OCI-LY7 (cell line): ENCODE measurements around the gene NRBF2. TPM values are rescaled to one million over a fixed set of nuclear protein-coding genes. Genes with fewer than 3 reads are reported as not detected.

Experiments
- BruUV-seq: library from RNA; stranded (reverse); fragments of 400-500 nt; replicated peaks from 2 replicates; lab custom pipeline; 2021; lab: Mats Ljungman, UMichigan
- CTCF ChIA-PET: fragments of 300-600 bp; sonication (Branson Sonifier 250); formaldehyde crosslinking; loops from one replicate; lab custom pipeline; 2022; ENCODE audit warnings: antibody characterized with exemption; ENCODE audit not compliant: unreplicated experiment; lab: Charles Lee
- POLR2A ChIA-PET: fragments of 300-600 bp; sonication (Branson Sonifier 250); formaldehyde crosslinking; loops from one replicate; lab custom pipeline; 2022; ENCODE audit warnings: antibody characterized with exemption; lab: Charles Lee
- DNase-seq: peaks from one replicate; pipeline ENCODE4 v3.0.0-alpha.2; 2015; ENCODE audit warnings: low spot score
- H2AFZ ChIP-seq: fragments of 200-600 bp; sonication (generic), shearing (Covaris generic); 2 replicates; pipeline ENCODE4 v1.6.1; 2014; ENCODE audit warnings: mild to moderate bottlenecking, antibody characterized with exemption, low read length, moderate library complexity
- H3K27ac ChIP-seq: fragments of 200-600 bp; sonication (generic); 2 replicates; pipeline ENCODE4 v1.5.1; 2014; ENCODE audit warnings: mixed run types, low read depth, mild to moderate bottlenecking, moderate library complexity, low read length, inconsistent platforms; ENCODE audit not compliant: poor library complexity, severe bottlenecking
- H3K36me3 ChIP-seq: fragments of 200-600 bp; sonication (generic); 2 replicates; pipeline ENCODE4 v1.6.1; 2014; ENCODE audit warnings: mild to moderate bottlenecking, antibody characterized with exemption, low read length, moderate library complexity, mixed read lengths; ENCODE audit not compliant: insufficient read depth
- H3K4me1 ChIP-seq: fragments of 200-600 bp; sonication (generic); 2 replicates; pipeline ENCODE4 v1.5.1; 2014; ENCODE audit warnings: mild to moderate bottlenecking, low read length; ENCODE audit not compliant: insufficient read depth, poor library complexity, severe bottlenecking
- H3K4me2 ChIP-seq: fragments of 200-600 bp; sonication (generic); 2 replicates; pipeline ENCODE4 v1.6.1; 2014; ENCODE audit warnings: mild to moderate bottlenecking, low read length
- H3K4me3 ChIP-seq: fragments of 200-600 bp; sonication (generic); 2 replicates; pipeline ENCODE4 v1.5.1; 2014; ENCODE audit warnings: mild to moderate bottlenecking, low read depth, low read length; ENCODE audit not compliant: poor library complexity, severe bottlenecking
- H3K79me2 ChIP-seq: fragments of 200-600 bp; sonication (generic); 2 replicates; pipeline ENCODE4 v1.6.1; 2016; ENCODE audit warnings: low read depth, mild to moderate bottlenecking, low read length, moderate library complexity, mixed read lengths; ENCODE audit not compliant: insufficient read depth
- H3K9me2 ChIP-seq: fragments of 200-600 bp; sonication (generic); 2 replicates; pipeline ENCODE4 v1.6.1; 2016; ENCODE audit warnings: mild to moderate bottlenecking, low read length, mixed read lengths; ENCODE audit not compliant: insufficient read depth
- H3K9me3 ChIP-seq: fragments of 200-600 bp; sonication (generic); 2 replicates; pipeline ENCODE4 v1.6.1; 2014; ENCODE audit warnings: mild to moderate bottlenecking, mixed run types, low read length, mixed read lengths
- H4K20me1 ChIP-seq: fragments of 200-600 bp; sonication (generic); 2 replicates; pipeline ENCODE4 v1.6.1; 2014; ENCODE audit warnings: mild to moderate bottlenecking, antibody characterized with exemption, low read length, moderate library complexity, mixed read lengths; ENCODE audit not compliant: insufficient read depth
- CTCF ChIP-seq: fragments of 200-600 bp; sonication (generic); conservative IDR thresholded peaks from 2 replicates; pipeline ENCODE4 v1.5.1; 2014; ENCODE audit warnings: mild to moderate bottlenecking, antibody characterized with exemption, low read length, moderate library complexity, mixed read lengths
- EZH2phosphoT487 ChIP-seq: fragments of 200-600 bp; sonication (generic); IDR thresholded peaks from 2 replicates; pipeline ENCODE4 v1.6.1; 2018; ENCODE audit warnings: low read depth, borderline replicate concordance, mild to moderate bottlenecking, mixed run types, antibody characterized with exemption, low read length, moderate library complexity, mixed read lengths
- intact Hi-C: fragments of 100-400 bp; cut with micrococcal nuclease; formaldehyde crosslinking; loops from one replicate; pipeline ENCODE4 v1.10.0; 2022; ENCODE audit not compliant: unreplicated experiment
- total RNA-seq, 2 experiments: library from RNA; depleted of rRNA in 1 of 2; stranded (reverse); fragments of >200 nt in 1 of 2; shearing (Covaris generic) in 1 of 2; gene quantifications; 2 replicates each; pipeline ENCODE4 v1.2.3, GENCODE V29; 2014 to 2022

Gene NRBF2
- total RNA-seq, 2 experiments from 2014 or later = 14.2 to 20.7 TPM

GRCh38 chr10:63142136-63142535 is 9.0 kb downstream of the NRBF2 start:
- no peak overlapping the region for H3K27ac ChIP-seq
- H3K79me2 ChIP-seq = peaks cover 91% of the 10 kb centered on the region
- no peaks in the 10 kb centered on the region for H3K4me1 ChIP-seq
- H3K9me2 ChIP-seq = no peaks in the 10 kb centered on the region
- CTCF ChIA-PET = no interaction called here
- no peak overlapping the region for H2AFZ ChIP-seq
- no TSS peak for BruUV-seq
- no peak for DNase-seq
- POLR2A ChIA-PET = interaction anchor here (0.5 to 1.4 kb wide), 6 partner anchors 9 to 1771 kb away, joined by 3 to 8 read pairs (median 5); partner anchors contain the start of gene NRBF2
- no peak for TF ChIP-seq EZH2phosphoT487
- no peak for TF ChIP-seq CTCF
- no peak overlapping the region for H3K4me2 ChIP-seq
- no peaks in the 10 kb centered on the region for H3K9me3 ChIP-seq
- peaks cover 14% of the 10 kb centered on the region for H4K20me1 ChIP-seq
- intact Hi-C loops = no loop called here
- peaks cover 52% of the 10 kb centered on the region for H3K36me3 ChIP-seq
- no peak overlapping the region for H3K4me3 ChIP-seq

- H3K4me2 ChIP-seq = no peak overlapping the region
- peaks cover 63% of the 10 kb centered on the region for H3K36me3 ChIP-seq
- intact Hi-C loops = no loop called here
- peaks cover 14% of the 10 kb centered on the region for H4K20me1 ChIP-seq
- no peaks in the 10 kb centered on the region for H3K9me2 ChIP-seq
- peaks cover 77% of the 10 kb centered on the region for H3K79me2 ChIP-seq
- no peak overlapping the region for H3K27ac ChIP-seq
- DNase-seq = no peak
- no peaks in the 10 kb centered on the region for H3K9me3 ChIP-seq
- POLR2A ChIA-PET = interaction anchor here (3.3 kb wide), 1 partner anchor 9 kb away, joined by 33 read pairs; the partner anchor contains the start of gene NRBF2
- TF ChIP-seq EZH2phosphoT487 = no peak
- TF ChIP-seq CTCF = no peak
- no TSS peak for BruUV-seq
- no peak overlapping the region for H3K4me3 ChIP-seq
- CTCF ChIA-PET = no interaction called here
- no peaks in the 10 kb centered on the region for H3K4me1 ChIP-seq
- H2AFZ ChIP-seq = no peak overlapping the region
Observed at GRCh38 chr10:63143987-63144386, 10.9 kb downstream of the NRBF2 start.

GRCh38 chr10:63145782-63146181 is 12.7 kb downstream of the NRBF2 start:
- TF ChIP-seq EZH2phosphoT487 (no peak), CTCF (no peak)
- no peaks in the 10 kb centered on the region for H3K9me3 ChIP-seq
- CTCF ChIA-PET = interaction anchor here (1.5 kb wide), 1 partner anchor 21 kb away, joined by 4 read pairs; no protein-coding TSS in a partner anchor
- H3K4me1 ChIP-seq = no peaks in the 10 kb centered on the region
- peaks cover 14% of the 10 kb centered on the region for H4K20me1 ChIP-seq
- intact Hi-C loops = no loop called here
- DNase-seq = no peak
- peaks cover 67% of the 10 kb centered on the region for H3K79me2 ChIP-seq
- H3K4me2 ChIP-seq = no peak overlapping the region
- POLR2A ChIA-PET = interaction anchor here (0.5 to 3.3 kb wide), 5 partner anchors 8 to 434 kb away, joined by 3 to 33 read pairs (median 3); partner anchors contain the start of gene NRBF2
- no peaks in the 10 kb centered on the region for H3K9me2 ChIP-seq
- H3K4me3 ChIP-seq = no peak overlapping the region
- H2AFZ ChIP-seq = no peak overlapping the region
- no peak overlapping the region for H3K27ac ChIP-seq
- H3K36me3 ChIP-seq = peaks cover 52% of the 10 kb centered on the region
- BruUV-seq = no TSS peak
